GM10266 (cell line): ENCODE measurements around the gene TCEANC2.

Experiments used
- DNase-seq: peaks from one replicate; pipeline ENCODE4 v3.0.0; 2012; ENCODE audit errors: extremely low spot score
- CTCF ChIP-seq: IDR thresholded peaks from 2 replicates; pipeline ENCODE4 v1.5.1; 2012; ENCODE audit warnings: mild to moderate bottlenecking, low read depth; ENCODE audit not compliant: control insufficient read depth, insufficient read depth; ENCODE audit errors: missing control alignments

Gene TCEANC2

DNA sequence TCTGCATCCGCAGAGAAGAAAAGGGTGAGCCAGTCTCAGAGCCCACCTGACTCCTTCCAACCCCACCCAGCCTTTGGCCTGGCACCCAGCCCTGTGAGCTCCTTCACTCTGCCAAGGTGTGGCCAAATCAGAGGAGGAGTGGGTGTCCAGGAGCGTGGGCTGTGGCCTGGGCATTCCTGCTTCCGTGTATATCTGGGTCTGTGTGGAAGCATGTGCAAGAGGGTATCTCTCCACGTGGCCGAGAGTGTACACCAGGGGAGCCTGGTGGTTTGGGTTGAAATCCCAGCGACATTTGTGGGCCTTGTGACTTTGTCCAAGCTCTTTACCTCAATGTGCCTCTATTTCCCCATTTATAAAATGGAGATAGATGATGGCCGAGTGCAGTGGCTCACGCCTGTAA is 69.6 kb downstream of the TCEANC2 start:
- no peak for TF ChIP-seq CTCF
- DNase-seq, result no peak

- TF ChIP-seq CTCF, result no peak
- no peak for DNase-seq
Observed at GRCh38 chr1:54124472-54124871, 71.1 kb downstream of the TCEANC2 start.

DNA sequence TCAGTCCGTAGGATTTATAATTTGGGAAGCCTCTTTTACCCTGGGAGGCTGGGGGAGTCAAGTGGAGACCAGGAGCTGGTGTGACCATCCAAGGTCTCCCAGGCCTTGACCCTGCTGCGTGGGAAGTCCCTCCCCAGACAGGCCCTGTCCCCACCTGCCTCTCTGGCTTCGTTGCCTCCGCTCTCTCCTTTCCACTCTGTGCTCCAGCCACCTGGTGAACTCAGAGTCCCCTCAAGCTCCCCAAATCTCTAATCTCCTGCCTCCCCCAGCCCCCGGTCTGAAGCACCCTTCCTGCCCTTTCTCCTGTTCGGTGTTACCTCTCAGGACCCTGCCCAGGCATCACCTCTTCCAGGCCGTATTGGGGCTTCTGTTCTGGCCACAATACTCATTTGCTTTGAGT is 71.5 kb downstream of the TCEANC2 start:
- TF ChIP-seq CTCF, result no peak
- DNase-seq, result no peak

GRCh38 chr1:54125386-54126070 is 72.1 kb downstream of the TCEANC2 start:
- DNase-seq, result no peak
- TF ChIP-seq CTCF, result no peak

DNA sequence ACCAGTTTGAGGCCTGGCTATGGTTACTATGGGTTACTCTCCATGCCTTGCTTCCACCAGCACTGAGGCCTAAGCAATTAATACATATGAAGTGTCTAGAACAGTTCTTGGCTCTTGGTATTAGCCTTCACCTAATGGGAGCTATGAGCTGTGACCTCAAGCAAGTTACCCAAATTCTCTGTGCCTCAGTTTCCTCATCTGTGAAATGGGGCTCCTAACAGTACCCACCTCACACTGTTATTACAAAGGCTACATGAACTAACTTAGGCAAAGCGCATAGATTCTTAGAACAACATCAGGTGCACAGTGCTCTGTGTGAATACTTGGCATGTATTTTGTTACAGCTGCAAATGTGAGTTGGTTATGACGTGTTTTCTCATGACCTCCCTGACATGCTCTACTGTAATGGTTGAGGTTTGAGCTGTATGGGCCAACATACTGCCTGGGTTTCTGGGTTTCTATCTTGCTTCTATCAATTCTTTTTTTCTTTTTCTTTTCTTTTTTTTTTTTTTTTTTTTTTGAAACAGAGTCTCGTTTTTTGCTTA is 72.9 kb downstream of the TCEANC2 start:
- no peak for TF ChIP-seq CTCF
- DNase-seq, result no peak

GRCh38 chr1:54127594-54128300 is 74.3 kb downstream of the TCEANC2 start:
- DNase-seq, result no peak
- no peak for TF ChIP-seq CTCF

GRCh38 chr1:54129858-54130257 is 76.5 kb downstream of the TCEANC2 start:
- no peak for TF ChIP-seq CTCF

More at GRCh38 chr1:54129858-54130257, 76.5 kb downstream of the TCEANC2 start:
- no peak for DNase-seq
